Upper lobe of left lung (tissue), 6 donors: ENCODE data around the gene STX10. TPM values are rescaled to one million over a fixed set of nuclear protein-coding genes. Genes with fewer than 3 reads are reported as not detected.

ENCODE experiments used
- ATAC-seq, 2 donors: fragments of 200-7000 bp; cut with Tn5 transposase; one replicate each; pipeline ENCODE4 v1.9.1; 2022; ENCODE audit warnings: mild to moderate bottlenecking in 2 of 2, moderate library complexity in 2 of 2; ENCODE audit not compliant: low FRiP score in 2 of 2
- DNase-seq, 2 donors: peaks; one replicate each; pipeline ENCODE4 v3.0.0-alpha.2; 2019 to 2020
- H3K27ac ChIP-seq, 4 donors: fragments of 200-600 bp; sonication (generic); one replicate each; pipeline ENCODE4 v1.5.1; 2016 to 2019
- H3K27me3 ChIP-seq, 4 donors: fragments of 200-600 bp; sonication (generic); one replicate each; pipeline ENCODE4 v1.5.1; 2017 to 2019
- H3K36me3 ChIP-seq, 4 donors: fragments of 200-600 bp; sonication (generic); one replicate each; pipeline ENCODE4 v1.5.1; 2016 to 2019
- H3K4me1 ChIP-seq, 4 donors: fragments of 200-600 bp; sonication (generic); one replicate each; pipeline ENCODE4 v1.5.1; 2018 to 2019
- H3K4me3 ChIP-seq, 4 donors: fragments of 200-600 bp; sonication (generic); one replicate each; pipeline ENCODE4 v1.5.1; 2017 to 2019; ENCODE audit warnings: mild to moderate bottlenecking in 2 of 4, moderate library complexity in 1 of 4
- H3K9me3 ChIP-seq, 4 donors: fragments of 200-600 bp; sonication (generic); one replicate each; pipeline ENCODE4 v1.5.1; 2018 to 2019
- CTCF ChIP-seq, 6 experiments: fragments of 450-650 bp in 4 of 6; fragments of 200-600 bp in 2 of 6; sonication (generic) in 2 of 6; IDR thresholded peaks; one replicate each; pipeline ENCODE4 v1.5.1; 2016 to 2019; ENCODE audit warnings: antibody characterized with exemption in 6 of 6
- EP300 ChIP-seq, 4 donors: sonication (generic); formaldehyde crosslinking; IDR thresholded peaks; one replicate each; pipeline ENCODE4 v1.5.1; 2017; ENCODE audit warnings: antibody characterized with exemption in 4 of 4, control low read depth in 2 of 4
- POLR2A ChIP-seq, 4 donors: fragments of 450-650 bp; IDR thresholded peaks; one replicate each; pipeline ENCODE4 v1.5.1; 2016 to 2017; ENCODE audit warnings: antibody characterized with exemption in 4 of 4, mild to moderate bottlenecking in 2 of 4
- POLR2AphosphoS5 ChIP-seq, 2 donors: sonication (generic); formaldehyde crosslinking; IDR thresholded peaks; one replicate each; pipeline ENCODE4 v1.5.1; 2017; ENCODE audit warnings: antibody characterized with exemption in 2 of 2
- WGBS, 2 donors: methylation state at CpG; one replicate each; pipeline ENCODE4 v1.1.5; 2017 to 2018; 5-methylcytosine and 5-hydroxymethylcytosine counted together
- total RNA-seq, 6 donors: library from RNA; depleted of rRNA in 4 of 6; stranded (reverse); fragments of >200 nt in 4 of 6; gene quantifications; one replicate each; pipeline versions ENCODE4 v1.1.0 to v1.2.1, GENCODE V29; 2016 to 2021
- donor health status: DM: no; HTN: no; CAD: no; lungs with moderate emphysema.
- donor health status: DM: no; HTN: yes; CAD: no; lungs with severe emphysema.

The STX10 gene
- total RNA-seq, 6 donors from 2014 or later: 80.0 to 348 (median 107) TPM

GRCh38 chr19:13128583-13128982 is 21.6 kb downstream of the STX10 start:
- H3K27me3 ChIP-seq: no peaks in the 10 kb centered on the region
- H3K36me3 ChIP-seq: peaks cover 0 to 14% (median 5%) of the 10 kb centered on the region in 4 donors
- H3K4me1 ChIP-seq: peaks cover 7 to 25% (median 9%) of the 10 kb centered on the region in 4 donors
- 77 to 80% methylated on average over 1 of the region's 1 CpG for WGBS, 2 donors
- no peak overlapping the region for H3K27ac ChIP-seq
- peak in 1 of 2 donors; percentile 28 for ATAC-seq
- DNase-seq: no peak
- no peaks in the 10 kb centered on the region for H3K9me3 ChIP-seq
- no peak overlapping the region for H3K4me3 ChIP-seq
- no peak for TF ChIP-seq POLR2AphosphoS5 (IDR thresholded peaks at IDR 0.05)
- TF ChIP-seq POLR2A (IDR thresholded peaks at IDR 0.05): no peak
- TF ChIP-seq CTCF (IDR thresholded peaks at IDR 0.05): no peak
- TF ChIP-seq EP300 (IDR thresholded peaks at IDR 0.05): no peak

- TF ChIP-seq CTCF (IDR thresholded peaks at IDR 0.05): no peak
- no peak for TF ChIP-seq EP300 (IDR thresholded peaks at IDR 0.05)
- TF ChIP-seq POLR2AphosphoS5 (IDR thresholded peaks at IDR 0.05): no peak
- TF ChIP-seq POLR2A (IDR thresholded peaks at IDR 0.05): no peak
- DNase-seq: no peak
- Histone ChIP-seq H3K4me3 (no peak overlapping the region), H3K4me1 (peaks cover 3 to 22% (median 7%) of the 10 kb centered on the region in 4 donors), H3K27me3 (no peaks in the 10 kb centered on the region), H3K9me3 (no peaks in the 10 kb centered on the region), H3K27ac (no peak overlapping the region), H3K36me3 (peaks cover 0 to 14% (median 5%) of the 10 kb centered on the region in 4 donors)
- WGBS, 2 donors: 93 to 95% methylated on average over 5 to 6 of the region's 6 CpGs
- no peak for ATAC-seq
Observed at GRCh38 chr19:13127811-13128575, 22.2 kb downstream of the STX10 start.

DNA sequence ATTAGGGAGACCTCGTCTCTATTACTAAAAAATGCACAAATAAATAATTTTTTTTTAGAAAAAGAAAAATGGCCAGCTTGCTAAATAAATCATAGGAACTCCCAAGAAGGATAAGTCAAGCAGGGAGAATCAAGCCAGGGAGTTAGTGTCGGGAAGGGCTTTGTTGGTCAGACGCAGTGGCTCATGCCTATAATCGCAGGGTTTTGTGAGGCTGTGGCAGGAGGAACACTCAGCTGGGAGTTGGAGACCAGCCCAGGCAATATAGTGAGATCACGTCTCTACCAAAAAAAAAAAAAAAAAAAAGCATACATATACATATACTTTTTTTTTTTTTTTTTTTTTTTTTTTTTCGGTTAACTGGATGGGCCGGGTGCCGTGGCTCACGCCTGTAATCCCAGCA is 23.1 kb downstream of the STX10 start:
- Histone ChIP-seq H3K9me3 (no peaks in the 10 kb centered on the region), H3K27ac (no peak overlapping the region), H3K4me1 (peaks cover 0 to 15% (median 5%) of the 10 kb centered on the region in 4 donors), H3K27me3 (no peaks in the 10 kb centered on the region), H3K4me3 (no peak overlapping the region), H3K36me3 (peaks cover 0 to 14% (median 5%) of the 10 kb centered on the region in 4 donors)
- DNase-seq (no peak), ATAC-seq (no peak)
- 91 to 96% methylated on average over 9 of the region's 9 CpGs for WGBS, 2 donors
- TF ChIP-seq POLR2AphosphoS5 (IDR thresholded peaks at IDR 0.05): no peak
- TF ChIP-seq EP300 (IDR thresholded peaks at IDR 0.05): no peak
- TF ChIP-seq POLR2A (IDR thresholded peaks at IDR 0.05): no peak
- TF ChIP-seq CTCF (IDR thresholded peaks at IDR 0.05): no peak

GRCh38 chr19:13122980-13123957 is 26.9 kb downstream of the STX10 start:
- Histone ChIP-seq H3K27ac (no peak overlapping the region), H3K4me1 (peaks cover 19 to 37% (median 22%) of the 10 kb centered on the region in 4 donors), H3K27me3 (no peaks in the 10 kb centered on the region), H3K4me3 (no peak overlapping the region), H3K36me3 (peaks cover 0 to 21% (median 5%) of the 10 kb centered on the region in 4 donors), H3K9me3 (no peaks in the 10 kb centered on the region)
- TF ChIP-seq POLR2AphosphoS5 (IDR thresholded peaks at IDR 0.05) (no peak), CTCF (IDR thresholded peaks at IDR 0.05) (no peak), POLR2A (IDR thresholded peaks at IDR 0.05) (no peak), EP300 (IDR thresholded peaks at IDR 0.05) (no peak)
- ATAC-seq (no peak), DNase-seq (no peak)
- 93 to 96% methylated on average over 20 of the region's 20 CpGs for WGBS, 2 donors
